ENCODE results near the gene LSAMP. TPM values are rescaled to one million over a fixed set of nuclear protein-coding genes. Genes with fewer than 3 reads are reported as not detected.
A peak's percentile ranks its signal among the peaks of the same experiment; 100 is the strongest.

LSAMP gene
- polyA plus RNA-seq, 1 experiment: 2.7 TPM

DNA sequence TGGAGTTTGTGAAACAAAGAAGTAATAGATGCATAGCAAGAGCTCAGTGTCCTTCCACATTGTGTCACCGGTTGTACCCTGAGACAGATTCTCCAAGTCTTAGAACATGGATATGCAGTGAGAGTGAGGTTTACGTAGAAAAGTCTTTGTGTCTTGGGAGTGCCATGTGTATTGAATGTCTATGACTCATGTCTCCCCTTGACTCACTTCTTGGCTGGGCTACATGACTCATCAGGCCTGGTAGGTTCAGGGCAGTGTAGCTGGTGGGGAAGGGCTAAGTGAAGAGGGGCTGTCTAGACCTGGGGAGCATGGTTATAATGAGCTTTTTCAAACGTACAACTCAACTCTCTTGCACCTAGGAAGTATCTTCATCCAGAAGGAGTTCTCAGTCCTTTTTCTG is 654.5 kb downstream of the LSAMP start:
- POLR2A ChIA-PET: no interaction called here
- Histone ChIP-seq H3K27me3 (ENCODE audit: control insufficient read depth, insufficient read depth, low read length) (no peaks in the 10 kb centered on the region), H3K36me3 (ENCODE audit: control insufficient read depth, insufficient read depth, low read length) (no peaks in the 10 kb centered on the region), H3K4me3 (ENCODE audit: low read depth, low read length) (no peak overlapping the region)
- CTCF ChIA-PET: interaction anchor here (1.2 to 1.3 kb wide), 3 partner anchors 13 to 572 kb away, joined by 3 to 4 read pairs (median 4); no protein-coding TSS in a partner anchor
- DNase-seq (ENCODE audit: low read depth): peak; percentile 82
- TF ChIP-seq, protein P1, sequence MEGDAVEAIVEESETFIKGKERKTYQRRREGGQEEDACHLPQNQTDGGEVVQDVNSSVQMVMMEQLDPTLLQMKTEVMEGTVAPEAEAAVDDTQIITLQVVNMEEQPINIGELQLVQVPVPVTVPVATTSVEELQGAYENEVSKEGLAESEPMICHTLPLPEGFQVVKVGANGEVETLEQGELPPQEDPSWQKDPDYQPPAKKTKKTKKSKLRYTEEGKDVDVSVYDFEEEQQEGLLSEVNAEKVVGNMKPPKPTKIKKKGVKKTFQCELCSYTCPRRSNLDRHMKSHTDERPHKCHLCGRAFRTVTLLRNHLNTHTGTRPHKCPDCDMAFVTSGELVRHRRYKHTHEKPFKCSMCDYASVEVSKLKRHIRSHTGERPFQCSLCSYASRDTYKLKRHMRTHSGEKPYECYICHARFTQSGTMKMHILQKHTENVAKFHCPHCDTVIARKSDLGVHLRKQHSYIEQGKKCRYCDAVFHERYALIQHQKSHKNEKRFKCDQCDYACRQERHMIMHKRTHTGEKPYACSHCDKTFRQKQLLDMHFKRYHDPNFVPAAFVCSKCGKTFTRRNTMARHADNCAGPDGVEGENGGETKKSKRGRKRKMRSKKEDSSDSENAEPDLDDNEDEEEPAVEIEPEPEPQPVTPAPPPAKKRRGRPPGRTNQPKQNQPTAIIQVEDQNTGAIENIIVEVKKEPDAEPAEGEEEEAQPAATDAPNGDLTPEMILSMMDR (IDR thresholded peaks at IDR 0.05; ENCODE audit: insufficient read depth, low read depth, low read length): no peak

DNA sequence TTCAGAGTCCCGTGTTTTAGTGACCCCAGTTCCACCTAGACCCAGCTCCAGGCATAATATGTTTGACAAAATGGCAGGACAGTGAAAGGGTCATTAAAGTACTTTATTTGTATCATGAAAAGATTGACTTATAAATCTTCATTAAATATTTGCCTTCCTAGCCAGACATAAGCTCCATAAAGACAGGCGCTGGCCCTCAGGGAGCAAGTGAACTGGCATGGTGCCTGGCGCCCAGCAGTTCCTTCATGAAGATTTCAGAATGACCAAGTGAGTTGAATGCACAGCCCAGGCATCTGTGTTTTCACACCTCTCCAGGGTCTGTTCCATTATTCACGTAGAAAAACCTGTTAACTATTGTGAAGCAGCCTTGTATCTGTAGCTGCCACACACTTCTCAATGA is 655.8 kb downstream of the LSAMP start:
- TF ChIP-seq, protein P1 (IDR thresholded peaks at IDR 0.05; ENCODE audit: insufficient read depth, low read depth, low read length): no peak
- ChIA-PET CTCF (interaction anchor here (1.0 to 1.6 kb wide), 3 partner anchors 19 to 572 kb away, joined by 3 to 6 read pairs (median 4); no protein-coding TSS in a partner anchor), POLR2A (interaction anchor here (0.6 kb wide), 1 partner anchor 212 kb away, joined by 3 read pairs; no protein-coding TSS in a partner anchor)
- H3K36me3 ChIP-seq (ENCODE audit: control insufficient read depth, insufficient read depth, low read length): no peaks in the 10 kb centered on the region
- no peak overlapping the region for H3K4me3 ChIP-seq (ENCODE audit: low read depth, low read length)
- no peaks in the 10 kb centered on the region for H3K27me3 ChIP-seq (ENCODE audit: control insufficient read depth, insufficient read depth, low read length)
- DNase-seq (ENCODE audit: low read depth): no peak

DNA sequence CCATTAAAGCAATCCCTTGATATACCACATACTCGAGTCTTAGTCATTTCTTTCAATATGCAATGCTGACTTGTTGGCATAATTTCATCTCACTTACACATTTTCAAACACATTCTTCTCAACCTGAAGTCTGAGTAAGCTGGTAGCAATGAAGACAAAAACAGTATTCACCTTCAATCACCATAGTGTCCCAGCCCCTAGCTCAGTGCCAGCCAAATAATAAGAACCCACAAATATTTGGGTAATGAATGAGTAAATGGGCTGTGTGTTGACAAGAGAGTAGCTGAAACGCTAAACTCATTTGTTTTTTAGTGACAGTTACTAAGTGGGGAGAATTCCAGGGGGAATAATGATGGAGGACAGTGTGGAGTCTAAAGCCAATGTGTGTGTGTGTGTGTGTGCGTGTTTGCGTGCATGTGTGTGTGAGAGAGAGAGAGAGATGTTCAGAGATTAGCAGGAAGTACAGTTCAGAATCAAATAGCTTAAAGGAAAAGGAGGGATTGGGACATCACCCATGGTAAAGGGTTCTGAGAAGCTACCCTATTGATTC is 656.3 kb downstream of the LSAMP start:
- ChIA-PET POLR2A (interaction anchor here (0.6 kb wide), 2 partner anchors 212 to 934 kb away, joined by 3 to 4 read pairs; no protein-coding TSS in a partner anchor), CTCF (interaction anchor here (0.8 to 1.6 kb wide), 4 partner anchors 19 to 1180 kb away, joined by 3 to 6 read pairs (median 4); no protein-coding TSS in a partner anchor)
- TF ChIP-seq, protein P1 (IDR thresholded peaks at IDR 0.05; ENCODE audit: insufficient read depth, low read depth, low read length): no peak
- no peak overlapping the region for H3K4me3 ChIP-seq (ENCODE audit: low read depth, low read length)
- peak; percentile 85 for DNase-seq (ENCODE audit: low read depth)
- H3K27me3 ChIP-seq (ENCODE audit: control insufficient read depth, insufficient read depth, low read length): no peaks in the 10 kb centered on the region
- H3K36me3 ChIP-seq (ENCODE audit: control insufficient read depth, insufficient read depth, low read length): no peaks in the 10 kb centered on the region

DNA sequence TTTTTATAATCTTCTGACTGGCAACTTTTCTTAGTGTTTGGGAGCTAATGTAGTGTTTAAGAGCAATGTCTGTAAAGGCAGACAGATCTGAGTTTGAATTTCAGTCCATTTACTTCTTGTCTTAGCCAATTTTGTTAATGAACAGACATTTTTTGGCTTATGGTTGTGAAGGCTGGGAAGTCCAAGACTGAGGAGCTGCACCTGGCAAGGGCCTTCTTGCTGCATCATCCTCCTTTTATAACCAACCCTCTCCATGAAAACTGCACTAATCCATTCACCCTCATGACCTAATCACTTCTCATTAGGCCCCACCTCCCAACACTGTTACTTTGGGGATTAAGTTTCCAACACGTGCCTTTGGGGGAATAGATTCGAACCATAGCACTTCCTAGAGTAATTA is 657.5 kb downstream of the LSAMP start:
- DNase-seq (ENCODE audit: low read depth): no peak
- ChIA-PET CTCF (interaction anchor here (0.6 to 1.7 kb wide), 3 partner anchors 27 to 95 kb away, joined by 3 to 4 read pairs (median 3); no protein-coding TSS in a partner anchor), POLR2A (no interaction called here)
- Histone ChIP-seq H3K36me3 (ENCODE audit: control insufficient read depth, insufficient read depth, low read length) (no peaks in the 10 kb centered on the region), H3K27me3 (ENCODE audit: control insufficient read depth, insufficient read depth, low read length) (no peaks in the 10 kb centered on the region), H3K4me3 (ENCODE audit: low read depth, low read length) (no peak overlapping the region)
- TF ChIP-seq, protein P1 (IDR thresholded peaks at IDR 0.05; ENCODE audit: insufficient read depth, low read depth, low read length): no peak

DNA sequence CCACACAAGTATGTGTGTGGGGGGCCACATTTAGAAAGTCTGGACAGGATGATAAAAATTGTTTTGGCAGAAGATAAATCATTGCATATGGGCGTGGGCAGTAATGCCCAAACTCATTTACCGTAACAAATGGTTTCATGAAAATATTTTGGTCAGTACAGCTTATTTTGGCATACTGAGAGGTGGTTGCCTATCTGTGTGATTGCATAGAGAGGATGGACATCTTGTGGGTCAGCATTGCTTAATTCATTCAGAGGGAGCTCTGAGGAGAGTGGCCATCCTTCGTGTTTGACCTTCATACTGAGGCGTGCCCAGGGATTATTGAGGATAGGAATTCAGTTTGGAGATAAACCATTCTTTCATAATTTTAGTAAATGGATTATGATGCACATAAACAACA is 659.5 kb downstream of the LSAMP start:
- TF ChIP-seq, protein P1 (IDR thresholded peaks at IDR 0.05; ENCODE audit: insufficient read depth, low read depth, low read length): no peak
- no peaks in the 10 kb centered on the region for H3K27me3 ChIP-seq (ENCODE audit: control insufficient read depth, insufficient read depth, low read length)
- no peak overlapping the region for H3K4me3 ChIP-seq (ENCODE audit: low read depth, low read length)
- no peaks in the 10 kb centered on the region for H3K36me3 ChIP-seq (ENCODE audit: control insufficient read depth, insufficient read depth, low read length)
- no peak for DNase-seq (ENCODE audit: low read depth)
- POLR2A ChIA-PET: interaction anchor here (1.2 kb wide), 1 partner anchor 19 kb away, joined by 3 read pairs; no protein-coding TSS in a partner anchor
- CTCF ChIA-PET: interaction anchor here (0.6 to 3.8 kb wide), 13 partner anchors 16 to 568 kb away, joined by 3 to 24 read pairs (median 14); no protein-coding TSS in a partner anchor
